ENCODE data around the gene PPTC7.

DNA sequence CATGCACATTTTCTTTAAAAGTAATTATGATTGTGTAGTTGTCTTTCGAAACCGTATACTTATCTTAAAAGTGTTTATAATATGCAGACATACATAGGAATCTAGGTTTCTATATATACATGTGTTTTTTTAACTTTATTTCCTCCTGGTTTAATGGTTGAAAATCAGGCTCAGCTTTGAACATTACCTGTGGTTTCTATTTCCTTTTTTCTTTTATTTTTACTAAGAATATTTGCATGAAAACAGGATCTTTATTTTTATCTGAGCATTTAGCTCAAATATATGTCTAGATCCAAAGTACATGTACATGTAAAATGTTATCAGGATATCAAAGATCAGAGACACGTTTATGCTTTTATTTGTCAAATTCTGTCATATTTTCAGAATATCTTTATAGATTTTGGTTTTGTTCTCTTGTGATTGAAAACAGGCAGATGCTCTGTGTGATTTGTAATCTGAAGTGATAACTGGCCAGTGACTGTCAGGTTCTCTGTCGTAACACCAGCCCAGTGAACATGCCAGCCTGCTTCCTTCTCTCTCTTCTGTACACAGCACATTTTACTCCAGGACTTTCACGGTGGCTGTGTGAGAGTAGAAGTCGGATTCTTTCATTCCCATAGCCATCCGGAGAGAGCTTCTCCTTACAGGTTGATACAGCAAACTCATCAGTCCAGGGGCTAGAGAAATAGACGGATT, 44.5 kb upstream of the PPTC7 start:
- no peak for TF ChIP-seq USF1 (IDR thresholded peaks at IDR 0.05; ENCODE audit: borderline replicate concordance, extremely low read length, insufficient read depth, low read depth, low read length)
- no peak for TF ChIP-seq ESRRA (IDR thresholded peaks at IDR 0.05; ENCODE audit: low read length)
- no peak for TF ChIP-seq GABPA (IDR thresholded peaks at IDR 0.05; ENCODE audit: low read depth)
- no peak for TF ChIP-seq SP1 (IDR thresholded peaks at IDR 0.05; ENCODE audit: low read depth, low read length)
- TF ChIP-seq NFIC (IDR thresholded peaks at IDR 0.05; ENCODE audit: low read depth, low read length) = no peak
- no peak for TF ChIP-seq SIN3A (IDR thresholded peaks at IDR 0.05; ENCODE audit: low read depth, low read length)
- no peak for TF ChIP-seq CBFB (IDR thresholded peaks at IDR 0.05; ENCODE audit: low read depth)
- TF ChIP-seq, protein P1, sequence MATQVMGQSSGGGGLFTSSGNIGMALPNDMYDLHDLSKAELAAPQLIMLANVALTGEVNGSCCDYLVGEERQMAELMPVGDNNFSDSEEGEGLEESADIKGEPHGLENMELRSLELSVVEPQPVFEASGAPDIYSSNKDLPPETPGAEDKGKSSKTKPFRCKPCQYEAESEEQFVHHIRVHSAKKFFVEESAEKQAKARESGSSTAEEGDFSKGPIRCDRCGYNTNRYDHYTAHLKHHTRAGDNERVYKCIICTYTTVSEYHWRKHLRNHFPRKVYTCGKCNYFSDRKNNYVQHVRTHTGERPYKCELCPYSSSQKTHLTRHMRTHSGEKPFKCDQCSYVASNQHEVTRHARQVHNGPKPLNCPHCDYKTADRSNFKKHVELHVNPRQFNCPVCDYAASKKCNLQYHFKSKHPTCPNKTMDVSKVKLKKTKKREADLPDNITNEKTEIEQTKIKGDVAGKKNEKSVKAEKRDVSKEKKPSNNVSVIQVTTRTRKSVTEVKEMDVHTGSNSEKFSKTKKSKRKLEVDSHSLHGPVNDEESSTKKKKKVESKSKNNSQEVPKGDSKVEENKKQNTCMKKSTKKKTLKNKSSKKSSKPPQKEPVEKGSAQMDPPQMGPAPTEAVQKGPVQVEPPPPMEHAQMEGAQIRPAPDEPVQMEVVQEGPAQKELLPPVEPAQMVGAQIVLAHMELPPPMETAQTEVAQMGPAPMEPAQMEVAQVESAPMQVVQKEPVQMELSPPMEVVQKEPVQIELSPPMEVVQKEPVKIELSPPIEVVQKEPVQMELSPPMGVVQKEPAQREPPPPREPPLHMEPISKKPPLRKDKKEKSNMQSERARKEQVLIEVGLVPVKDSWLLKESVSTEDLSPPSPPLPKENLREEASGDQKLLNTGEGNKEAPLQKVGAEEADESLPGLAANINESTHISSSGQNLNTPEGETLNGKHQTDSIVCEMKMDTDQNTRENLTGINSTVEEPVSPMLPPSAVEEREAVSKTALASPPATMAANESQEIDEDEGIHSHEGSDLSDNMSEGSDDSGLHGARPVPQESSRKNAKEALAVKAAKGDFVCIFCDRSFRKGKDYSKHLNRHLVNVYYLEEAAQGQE (IDR thresholded peaks at IDR 0.05; ENCODE audit: low read depth, low read length) = no peak
- TF ChIP-seq CTCF (IDR thresholded peaks at IDR 0.05 in 2 of 3, conservative IDR thresholded peaks at IDR 0.05 in 1 of 3; ENCODE audit: control insufficient read depth in 2 of 3, extremely low read depth in 1 of 3, insufficient read depth in 1 of 3, low read depth in 3 of 3, low read length in 3 of 3) = no peak

All from GM12878 (cell line).